TTC549 (cell line): ENCODE results near the gene ZNF276.

ENCODE experiments used
- FAIRE-seq: peaks from 2 replicates; lab custom pipeline; 2012; peaks lifted over from hg19 to GRCh38; lab: Jason Lieb, UNC

The ZNF276 gene

GRCh38 chr16:89784406-89784805 is 63.1 kb downstream of the ZNF276 start:
- FAIRE-seq: no peak

DNA sequence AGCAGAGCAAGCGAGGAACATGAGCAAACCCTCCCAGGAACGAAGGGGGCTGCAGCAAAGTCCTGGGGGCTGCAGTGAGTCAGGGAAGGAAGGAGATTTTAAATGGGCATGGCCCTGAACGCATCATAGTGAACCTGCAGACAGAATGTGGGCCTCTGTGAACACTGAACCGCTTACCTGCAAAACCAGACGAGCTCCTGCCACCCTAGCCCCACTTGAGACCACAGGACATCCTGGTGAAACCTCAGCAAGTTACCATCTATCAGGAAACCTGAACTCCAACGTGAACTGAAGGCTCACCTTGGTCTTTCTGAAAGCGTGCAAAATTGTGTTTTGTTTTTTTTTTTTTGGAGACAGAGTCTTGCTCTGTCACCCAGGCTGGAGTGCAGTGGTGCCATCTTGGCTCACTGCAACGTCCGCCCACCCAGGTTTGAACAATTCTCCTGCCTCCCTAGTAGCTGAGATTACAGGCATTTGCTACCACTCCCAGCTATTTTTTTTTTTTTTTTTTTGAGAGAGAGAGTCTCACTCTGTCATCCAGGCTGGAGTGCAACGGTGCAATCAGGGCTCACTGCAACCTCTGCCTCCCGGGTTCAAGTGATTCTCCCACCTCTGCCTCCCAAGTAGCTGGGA is 64.3 kb downstream of the ZNF276 start:
- no peak for FAIRE-seq

DNA sequence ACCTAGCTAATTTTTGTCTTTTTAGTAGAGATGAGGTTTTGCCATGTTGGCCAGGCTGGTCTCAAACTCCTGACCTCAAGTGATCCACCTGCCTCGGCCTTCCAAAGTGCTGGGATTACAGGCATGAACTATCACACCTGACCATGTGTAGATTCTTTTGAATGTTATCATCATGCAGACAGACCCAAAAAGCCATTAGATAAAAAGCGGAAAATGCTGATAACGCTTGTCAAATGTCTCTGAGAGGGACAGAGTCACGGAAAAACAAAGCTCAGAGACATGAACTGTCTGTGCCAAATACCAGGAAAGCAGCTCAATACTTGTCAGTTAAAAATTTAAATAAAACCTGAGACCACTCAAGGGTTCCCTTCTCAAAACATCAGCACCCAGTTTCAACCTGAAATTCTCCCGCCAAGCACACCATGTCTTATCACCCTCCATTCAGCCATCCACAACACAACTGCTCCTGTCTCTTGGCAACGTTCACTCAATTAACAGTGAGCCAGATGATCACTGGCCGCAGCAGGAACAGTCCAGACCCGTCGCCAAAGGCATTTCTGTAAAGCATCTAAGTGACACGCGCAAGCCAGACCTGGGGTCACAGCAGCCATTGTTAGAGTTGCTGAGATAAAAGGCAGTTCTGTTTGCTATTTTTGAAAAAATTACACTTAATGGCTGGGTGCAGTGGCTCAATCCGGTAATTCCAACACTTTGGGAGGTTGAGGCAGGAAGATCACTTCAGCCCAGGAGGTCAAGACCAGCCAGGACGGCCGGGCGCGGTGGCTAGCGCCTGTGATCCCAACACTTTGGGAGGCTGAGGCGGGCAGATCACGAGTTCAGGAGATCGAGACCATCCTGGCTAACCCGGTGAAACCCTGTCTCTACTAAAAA is 65.4 kb downstream of the ZNF276 start:
- FAIRE-seq: no peak

DNA sequence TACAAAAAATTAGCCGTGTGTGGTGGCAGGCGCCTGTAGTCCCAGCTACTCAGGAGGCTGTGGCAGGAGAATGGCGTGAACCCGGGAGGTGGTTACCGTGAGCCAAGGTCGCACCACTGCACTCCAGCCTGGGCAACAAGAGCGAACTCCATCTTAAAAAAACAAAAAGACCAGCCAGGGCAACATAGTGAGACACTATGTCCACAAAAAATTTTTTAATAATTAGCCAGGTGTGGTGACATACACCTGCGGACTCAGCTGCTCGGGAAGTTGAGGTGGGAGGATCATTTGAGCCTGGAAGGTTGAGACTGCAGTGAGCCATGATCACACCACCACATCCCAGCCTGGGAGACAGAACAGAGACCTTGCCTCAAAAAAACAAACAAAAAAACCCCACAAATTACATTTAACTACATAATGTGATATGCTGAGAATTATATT is 66.0 kb downstream of the ZNF276 start:
- no peak for FAIRE-seq
